Measurements from ENCODE around the gene DIPK2A. TPM values are rescaled to one million over a fixed set of nuclear protein-coding genes. Genes with fewer than 3 reads are reported as not detected.
A peak's percentile ranks its signal among the peaks of the same experiment; 100 is the strongest.

Gene DIPK2A
- total RNA-seq, 1 experiment from 2014 or later = 11.0 TPM

DNA sequence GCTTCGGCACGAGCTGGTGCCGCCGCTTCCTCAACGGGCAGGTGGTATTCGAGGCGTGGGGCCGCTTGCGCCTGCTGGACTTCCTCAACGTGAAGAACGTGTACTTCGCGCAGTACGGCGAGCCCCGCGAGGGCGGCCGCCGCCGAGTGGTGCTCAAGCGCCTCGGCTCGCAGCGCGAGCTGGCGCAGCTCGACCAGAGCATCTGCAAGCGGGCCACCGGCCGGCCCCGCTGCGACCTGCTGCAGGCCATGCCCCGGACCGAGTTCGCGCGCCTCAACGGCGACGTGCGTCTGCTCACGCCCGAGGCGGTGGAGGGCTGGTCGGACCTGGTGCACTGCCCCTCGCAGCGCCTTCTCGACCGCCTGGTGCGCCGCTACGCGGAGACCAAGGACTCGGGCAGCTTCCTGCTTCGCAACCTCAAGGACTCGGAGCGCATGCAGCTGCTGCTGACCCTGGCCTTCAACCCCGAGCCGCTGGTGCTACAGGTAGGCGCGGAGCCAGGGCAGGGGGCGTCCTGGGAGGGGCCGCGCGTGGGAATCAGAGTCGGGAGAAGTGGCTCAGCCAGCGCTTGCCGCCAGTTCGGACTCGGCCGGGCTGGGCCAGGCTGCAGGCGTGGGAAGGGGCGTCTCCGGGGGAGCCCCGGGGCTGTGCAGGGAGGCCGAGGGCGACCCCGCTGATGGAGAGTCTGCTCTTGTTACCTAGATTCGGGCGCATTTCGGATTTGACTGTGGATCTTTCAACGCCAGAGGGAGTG lies 1.1 kb downstream of the DIPK2A start (continued):
- TF ChIP-seq ZNF274 (IDR thresholded peaks at IDR 0.05; ENCODE audit: low read depth, low read length) = no peak
- TF ChIP-seq, protein P1, sequence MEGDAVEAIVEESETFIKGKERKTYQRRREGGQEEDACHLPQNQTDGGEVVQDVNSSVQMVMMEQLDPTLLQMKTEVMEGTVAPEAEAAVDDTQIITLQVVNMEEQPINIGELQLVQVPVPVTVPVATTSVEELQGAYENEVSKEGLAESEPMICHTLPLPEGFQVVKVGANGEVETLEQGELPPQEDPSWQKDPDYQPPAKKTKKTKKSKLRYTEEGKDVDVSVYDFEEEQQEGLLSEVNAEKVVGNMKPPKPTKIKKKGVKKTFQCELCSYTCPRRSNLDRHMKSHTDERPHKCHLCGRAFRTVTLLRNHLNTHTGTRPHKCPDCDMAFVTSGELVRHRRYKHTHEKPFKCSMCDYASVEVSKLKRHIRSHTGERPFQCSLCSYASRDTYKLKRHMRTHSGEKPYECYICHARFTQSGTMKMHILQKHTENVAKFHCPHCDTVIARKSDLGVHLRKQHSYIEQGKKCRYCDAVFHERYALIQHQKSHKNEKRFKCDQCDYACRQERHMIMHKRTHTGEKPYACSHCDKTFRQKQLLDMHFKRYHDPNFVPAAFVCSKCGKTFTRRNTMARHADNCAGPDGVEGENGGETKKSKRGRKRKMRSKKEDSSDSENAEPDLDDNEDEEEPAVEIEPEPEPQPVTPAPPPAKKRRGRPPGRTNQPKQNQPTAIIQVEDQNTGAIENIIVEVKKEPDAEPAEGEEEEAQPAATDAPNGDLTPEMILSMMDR (IDR thresholded peaks at IDR 0.05 in 2 of 3, conservative IDR thresholded peaks at IDR 0.05 in 1 of 3; ENCODE audit: borderline replicate concordance in 1 of 3, insufficient read depth in 1 of 3, low read depth in 2 of 3, low read length in 2 of 3) = peak; percentile 27 to 43 (median 37); a peak in 2 of 6 replicates

DNA sequence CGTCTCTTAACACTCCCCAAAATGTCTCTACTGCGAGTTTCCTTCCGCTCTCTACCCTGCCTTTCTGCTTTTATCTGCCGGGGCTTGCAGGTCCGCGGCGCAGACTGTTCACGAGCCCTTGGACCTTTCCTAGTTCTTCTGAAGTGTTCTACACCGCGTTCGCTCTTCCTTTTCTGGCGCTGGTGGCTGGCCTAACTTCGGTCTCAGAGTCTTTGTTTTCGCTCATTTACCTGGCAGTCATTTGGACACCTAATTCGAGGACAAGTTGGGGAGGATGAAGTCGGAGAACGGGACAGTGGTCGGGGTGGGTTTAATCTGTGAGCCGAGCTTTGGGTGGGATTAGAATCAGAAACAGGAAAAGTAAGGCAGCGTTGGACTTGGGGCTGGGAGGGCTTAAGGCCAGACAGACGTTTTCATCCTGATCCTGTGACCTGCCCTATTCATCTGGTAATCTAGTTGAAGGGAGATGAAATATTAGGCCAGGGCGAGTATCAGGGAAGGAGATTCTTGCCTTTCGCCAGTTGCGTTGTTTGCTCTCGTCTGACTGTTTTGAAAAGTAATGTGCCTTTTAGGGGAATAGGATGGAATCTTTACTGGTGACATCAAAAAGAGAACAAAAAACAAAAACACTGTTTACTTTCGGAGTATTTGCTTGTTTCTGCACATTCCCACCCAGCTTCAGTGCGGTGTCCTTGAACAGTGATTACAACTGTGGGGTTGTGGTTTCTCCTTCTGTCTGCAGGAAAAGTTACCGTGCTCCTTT lies 1.8 kb downstream of the DIPK2A start:
- Histone ChIP-seq H2AFZ (ENCODE audit: low read depth, low read length, poor library complexity, severe bottlenecking) (peak overlapping the region; percentile 76), H3K9me2 (ENCODE audit: insufficient read depth) (no peaks in the 10 kb centered on the region), H3K9me3 (ENCODE audit: control insufficient read depth in 1 of 2, insufficient read depth in 1 of 2, low read depth in 1 of 2, low read length in 2 of 2) (no peaks in the 10 kb centered on the region), H3K79me2 (ENCODE audit: insufficient read depth, low read length) (peaks cover 57% of the 10 kb centered on the region), H3K4me3 (replicated peaks in 1 of 2; ENCODE audit: low read depth in 1 of 2, low read length in 2 of 2) (peak overlapping the region; percentile 82 to 91), H4K20me1 (ENCODE audit: insufficient read depth) (0 out of 2 replicates have a peak, but pooled peaks cover 5% of the 10 kb centered on the region), H3K4me1 (ENCODE audit: control insufficient read depth in 1 of 2, insufficient read depth in 2 of 2, low read length in 2 of 2) (peaks cover 7 to 17% of the 10 kb centered on the region in 2 experiments; a peak in 3 of 4 replicates), H3K36me3 (ENCODE audit: control insufficient read depth in 1 of 2, insufficient read depth in 2 of 2, low read length in 2 of 2) (no peaks in the 10 kb centered on the region), H3K9ac (ENCODE audit: low read length) (peak overlapping the region; percentile 73), H3K27ac (ENCODE audit: low read depth, low read length) (peak overlapping the region; percentile 90), H3K27me3 (ENCODE audit: insufficient read depth, low read length) (no peaks in the 10 kb centered on the region), H3K4me2 (ENCODE audit: low read length) (peak overlapping the region; percentile 93)
- TF ChIP-seq TCF7L2 (IDR thresholded peaks at IDR 0.05; ENCODE audit: borderline replicate concordance, extremely low read depth, insufficient read depth, insufficient read length) = peak; percentile 72
- no peak for TF ChIP-seq SRF (IDR thresholded peaks at IDR 0.05; ENCODE audit: low read depth)
- TF ChIP-seq RAD21 (IDR thresholded peaks at IDR 0.05; ENCODE audit: low read depth) = peak; percentile 61
- POLR2A ChIA-PET = no interaction called here
- TSS peak; percentile 69 for BruUV-seq (replicated peaks)
- DNase-seq (ENCODE audit: low read depth, low spot score) (peak; percentile 63), ATAC-seq (no peak)
- RAD21 ChIA-PET (ENCODE audit: low non-redundant PET in 1 of 2, low total read pairs in 2 of 2, uncharacterized antibody in 2 of 2, unreplicated experiment in 2 of 2) = no interaction called here
- intact Hi-C loops (cut with micrococcal nuclease) = loop anchor here (2.0 to 10.0 kb wide), 2 partner anchors 797 to 1791 kb away; no protein-coding TSS in a partner anchor
- CTCF ChIA-PET = interaction anchor here (1.2 kb wide), 1 partner anchor 1795 kb away, joined by 3 read pairs; no protein-coding TSS in a partner anchor

Measured in HCT116 (cell line).